GM12878 (cell line): ENCODE results near the gene ZNF576. TPM values are rescaled to one million over a fixed set of nuclear protein-coding genes. Genes with fewer than 3 reads are reported as not detected.

Source experiments
- BRCA1 ChIP-seq: IDR thresholded peaks from 2 replicates; pipeline ENCODE4 v1.6.1; 2011; ENCODE audit warnings: low read depth, low read length, improper control_type of control experiment
- CHD4 ChIP-seq: fragments of 200-600 bp; sonication (generic); IDR thresholded peaks from 2 replicates; pipeline ENCODE4 v1.6.1; 2016; ENCODE audit warnings: mild to moderate bottlenecking
- KDM1A ChIP-seq: fragments of 200-600 bp; sonication (generic); IDR thresholded peaks from 2 replicates; pipeline ENCODE4 v1.6.1; 2016; ENCODE audit warnings: borderline replicate concordance
- KLF5 ChIP-seq: fragments of 450-650 bp; IDR thresholded peaks from 2 replicates; pipeline ENCODE4 v1.6.1; 2014; ENCODE audit warnings: mild to moderate bottlenecking; ENCODE audit not compliant: partially characterized antibody
- MYC ChIP-seq: IDR thresholded peaks from 2 replicates; pipeline ENCODE4 v1.6.1; 2011; ENCODE audit warnings: mild to moderate bottlenecking, low read length, moderate library complexity, inconsistent platforms; ENCODE audit not compliant: insufficient read depth, insufficient replicate concordance, insufficient read length, severe bottlenecking
- PBX3 ChIP-seq: IDR thresholded peaks from 2 replicates; pipeline ENCODE4 v1.6.1; 2011; ENCODE audit warnings: mild to moderate bottlenecking, low read depth, low read length, moderate library complexity; ENCODE audit not compliant: insufficient replicate concordance
- POLR2AphosphoS2 ChIP-seq: IDR thresholded peaks from 2 replicates; pipeline ENCODE4 v1.6.1; 2011; ENCODE audit warnings: low read depth, mild to moderate bottlenecking, low read length, improper control_type of control experiment, moderate library complexity
- STAT1 ChIP-seq: fragments of 450-650 bp; conservative IDR thresholded peaks from 2 replicates; pipeline ENCODE4 v1.6.1; 2014; ENCODE audit warnings: antibody characterized with exemption, mild to moderate bottlenecking
- ZNF24 ChIP-seq: fragments of 450-650 bp; IDR thresholded peaks from 2 replicates; pipeline ENCODE4 v1.6.1; 2017; ENCODE audit warnings: antibody characterized with exemption, mild to moderate bottlenecking
- ZNF687 ChIP-seq: fragments of 450-650 bp; IDR thresholded peaks from 2 replicates; pipeline ENCODE4 v1.6.1; 2017; ENCODE audit warnings: mild to moderate bottlenecking, moderate library complexity
- polyA plus RNA-seq, 11 experiments: library from polyadenylated mRNA; depleted of rRNA in 4 of 11; unstranded in 6 of 11; stranded (reverse) in 5 of 11; fragments of >200 nt; fragmentation: Nextera tagmentation in 4 of 11; fragmentation: Illumina TruSeq in 1 of 11; extraction: Ambion mirVana in 4 of 11; extraction: Trizol in 1 of 11; gene quantifications; 1 replicate in 1 of 11; 2 replicates in 10 of 11; pipeline versions ENCODE4 v1.2.1 to v1.2.3, GENCODE V29; 2011 to 2016; ENCODE audit warnings: inconsistent platforms in 2 of 11, missing spikeins in 2 of 11, low read depth in 1 of 11
- total RNA-seq, 4 experiments: library from RNA; depleted of rRNA in 3 of 4; stranded (reverse); fragments of >200 nt in 3 of 4; fragmentation: Illumina TruSeq in 1 of 4; extraction: Trizol in 1 of 4; gene quantifications; 2 replicates each; pipeline versions ENCODE4 v1.2.1 to v1.2.3, GENCODE V29; 2013 to 2021
- TF ChIP-seq, protein P1 (sequence below): IDR thresholded peaks from 2 replicates; pipeline ENCODE4 v1.6.1; 2012; ENCODE audit warnings: improper control_type of control experiment, low read depth, low read length; ENCODE audit not compliant: insufficient replicate concordance

The ZNF576 gene
- total and polyA plus RNA-seq, 10 of the 15 experiments (the other 5 are each of a cell fraction or from before 2014, with no cell fraction given) = 7.4 to 29.8 (median 14.3) TPM

DNA sequence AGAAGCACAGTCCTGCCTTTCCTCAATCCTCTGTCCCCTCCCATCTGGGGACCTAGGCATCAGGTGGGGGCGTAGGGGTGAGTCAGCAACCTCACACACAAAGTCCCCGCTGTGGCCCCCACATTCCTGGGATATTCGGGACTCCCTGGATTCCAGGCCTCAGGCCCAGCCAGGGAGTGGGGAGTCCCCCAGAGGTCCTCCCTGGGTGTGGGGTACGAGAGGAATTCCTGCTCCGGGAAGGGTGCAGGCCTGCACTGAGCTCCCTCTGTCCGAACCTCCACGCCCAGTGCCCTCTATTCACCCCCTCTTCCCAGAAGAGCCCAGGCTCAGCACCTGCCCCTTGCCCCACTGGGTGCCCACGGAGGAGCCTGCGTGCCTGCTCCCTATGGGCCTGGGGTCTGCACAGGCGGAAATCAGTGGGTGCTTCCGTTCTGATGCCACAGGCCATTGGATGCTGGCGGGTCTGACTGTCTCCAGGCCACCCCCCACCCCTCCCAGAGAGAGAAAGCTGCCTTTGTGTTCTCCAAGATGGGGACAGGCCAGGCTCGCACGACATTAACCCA is 39.8 kb downstream of the ZNF576 start (continued):
- TF ChIP-seq, protein P1, sequence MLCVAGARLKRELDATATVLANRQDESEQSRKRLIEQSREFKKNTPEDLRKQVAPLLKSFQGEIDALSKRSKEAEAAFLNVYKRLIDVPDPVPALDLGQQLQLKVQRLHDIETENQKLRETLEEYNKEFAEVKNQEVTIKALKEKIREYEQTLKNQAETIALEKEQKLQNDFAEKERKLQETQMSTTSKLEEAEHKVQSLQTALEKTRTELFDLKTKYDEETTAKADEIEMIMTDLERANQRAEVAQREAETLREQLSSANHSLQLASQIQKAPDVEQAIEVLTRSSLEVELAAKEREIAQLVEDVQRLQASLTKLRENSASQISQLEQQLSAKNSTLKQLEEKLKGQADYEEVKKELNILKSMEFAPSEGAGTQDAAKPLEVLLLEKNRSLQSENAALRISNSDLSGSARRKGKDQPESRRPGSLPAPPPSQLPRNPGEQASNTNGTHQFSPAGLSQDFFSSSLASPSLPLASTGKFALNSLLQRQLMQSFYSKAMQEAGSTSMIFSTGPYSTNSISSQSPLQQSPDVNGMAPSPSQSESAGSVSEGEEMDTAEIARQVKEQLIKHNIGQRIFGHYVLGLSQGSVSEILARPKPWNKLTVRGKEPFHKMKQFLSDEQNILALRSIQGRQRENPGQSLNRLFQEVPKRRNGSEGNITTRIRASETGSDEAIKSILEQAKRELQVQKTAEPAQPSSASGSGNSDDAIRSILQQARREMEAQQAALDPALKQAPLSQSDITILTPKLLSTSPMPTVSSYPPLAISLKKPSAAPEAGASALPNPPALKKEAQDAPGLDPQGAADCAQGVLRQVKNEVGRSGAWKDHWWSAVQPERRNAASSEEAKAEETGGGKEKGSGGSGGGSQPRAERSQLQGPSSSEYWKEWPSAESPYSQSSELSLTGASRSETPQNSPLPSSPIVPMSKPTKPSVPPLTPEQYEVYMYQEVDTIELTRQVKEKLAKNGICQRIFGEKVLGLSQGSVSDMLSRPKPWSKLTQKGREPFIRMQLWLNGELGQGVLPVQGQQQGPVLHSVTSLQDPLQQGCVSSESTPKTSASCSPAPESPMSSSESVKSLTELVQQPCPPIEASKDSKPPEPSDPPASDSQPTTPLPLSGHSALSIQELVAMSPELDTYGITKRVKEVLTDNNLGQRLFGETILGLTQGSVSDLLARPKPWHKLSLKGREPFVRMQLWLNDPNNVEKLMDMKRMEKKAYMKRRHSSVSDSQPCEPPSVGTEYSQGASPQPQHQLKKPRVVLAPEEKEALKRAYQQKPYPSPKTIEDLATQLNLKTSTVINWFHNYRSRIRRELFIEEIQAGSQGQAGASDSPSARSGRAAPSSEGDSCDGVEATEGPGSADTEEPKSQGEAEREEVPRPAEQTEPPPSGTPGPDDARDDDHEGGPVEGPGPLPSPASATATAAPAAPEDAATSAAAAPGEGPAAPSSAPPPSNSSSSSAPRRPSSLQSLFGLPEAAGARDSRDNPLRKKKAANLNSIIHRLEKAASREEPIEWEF = no peak
- TF ChIP-seq KDM1A (no peak), KLF5 (no peak), ZNF24 (no peak), BRCA1 (no peak), STAT1 (no peak), CHD4 (no peak), POLR2AphosphoS2 (no peak), ZNF687 (no peak), PBX3 (no peak), MYC (no peak)
